Nucleus accumbens (tissue), 56 donors: ENCODE data around the gene RNF38.
"Not testable (repeated sequence)": the region's sequence is repeated elsewhere in the genome, so short reads cannot be mapped to it uniquely, and the experiment has no call there.

Experiments used
- DNase-seq, 56 donors: peaks; one replicate each; lab custom pipeline; 2025; lab: John Stamatoyannopoulos, UW

The RNF38 gene

DNA sequence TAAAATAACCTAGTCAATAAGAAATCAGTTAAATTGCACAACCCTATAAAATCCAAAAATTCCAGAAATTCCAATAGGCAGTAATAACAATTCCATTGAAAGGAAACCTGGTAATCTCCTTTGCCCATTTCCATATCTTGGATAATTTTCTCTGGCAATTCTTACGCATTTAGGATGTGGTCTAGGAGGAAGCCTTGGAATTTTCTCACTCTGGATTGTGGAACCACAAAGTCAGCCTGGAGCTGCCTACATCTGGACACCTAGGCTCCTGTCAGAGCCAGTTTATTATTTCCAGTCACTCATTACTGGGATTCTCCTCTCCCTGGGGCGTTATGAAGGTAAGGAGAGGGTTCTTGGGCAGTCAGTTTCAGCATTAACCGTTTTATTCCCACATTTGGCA is 101.5 kb downstream of the RNF38 start:
- DNase-seq = no peak

DNA sequence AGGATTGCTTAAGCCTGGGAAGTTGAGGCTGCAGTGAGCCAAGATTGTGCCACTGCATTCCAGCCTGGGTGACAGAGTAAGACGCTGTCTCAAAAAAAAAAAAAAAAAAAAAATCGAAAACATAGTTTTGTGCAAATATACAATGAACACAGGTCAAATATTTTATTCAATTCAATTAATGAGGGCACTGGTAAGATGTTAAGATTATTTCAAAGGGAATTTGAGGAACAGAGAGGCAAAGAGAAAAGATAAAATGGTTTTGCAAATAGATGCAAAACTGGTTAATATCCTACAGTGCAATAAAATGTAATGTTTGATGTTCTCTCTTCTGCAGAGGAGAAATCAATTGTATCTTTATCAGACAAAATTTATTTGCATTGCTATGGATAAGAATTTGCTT is 102.3 kb downstream of the RNF38 start:
- DNase-seq = no peak

DNA sequence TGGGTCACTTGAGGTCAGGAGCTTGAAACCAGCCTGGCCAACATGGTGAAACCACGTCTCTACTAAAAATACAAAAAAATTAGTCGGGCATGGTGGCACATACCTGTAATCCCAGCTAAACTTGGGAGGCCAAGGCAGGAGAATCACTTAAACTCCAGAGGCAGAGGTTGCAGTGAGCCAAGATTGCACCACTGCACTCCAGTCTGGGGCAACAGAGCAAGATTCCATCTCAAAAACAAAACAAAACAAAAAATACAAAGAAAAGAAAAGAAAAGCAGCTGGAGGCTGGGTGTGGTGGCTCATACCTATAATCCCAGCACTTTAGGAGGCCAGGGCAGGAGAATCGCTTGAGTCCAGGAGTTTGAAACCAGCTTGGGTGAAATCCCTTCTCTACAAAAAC is 105.1 kb downstream of the RNF38 start:
- not testable (repeated sequence) for DNase-seq

DNA sequence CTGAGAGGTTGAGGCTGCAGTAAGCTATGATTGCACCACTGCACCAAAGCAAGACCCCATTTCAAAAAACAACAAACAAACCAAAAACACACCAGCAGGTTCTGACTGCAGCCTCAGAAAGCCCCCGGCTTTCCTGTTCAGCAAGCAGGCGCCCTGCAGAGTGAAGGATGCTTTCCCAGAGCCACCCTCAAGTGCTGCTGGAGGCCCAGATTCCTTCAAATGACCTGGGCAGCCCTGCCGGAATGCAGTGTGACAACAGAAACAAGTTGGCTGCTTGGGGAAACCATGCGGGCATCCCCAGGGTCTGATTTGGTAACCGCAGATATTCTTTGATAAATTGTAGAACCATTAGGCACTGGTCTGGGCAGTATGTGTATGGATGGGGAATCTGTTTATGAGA is 106.2 kb downstream of the RNF38 start:
- DNase-seq = no peak

DNA sequence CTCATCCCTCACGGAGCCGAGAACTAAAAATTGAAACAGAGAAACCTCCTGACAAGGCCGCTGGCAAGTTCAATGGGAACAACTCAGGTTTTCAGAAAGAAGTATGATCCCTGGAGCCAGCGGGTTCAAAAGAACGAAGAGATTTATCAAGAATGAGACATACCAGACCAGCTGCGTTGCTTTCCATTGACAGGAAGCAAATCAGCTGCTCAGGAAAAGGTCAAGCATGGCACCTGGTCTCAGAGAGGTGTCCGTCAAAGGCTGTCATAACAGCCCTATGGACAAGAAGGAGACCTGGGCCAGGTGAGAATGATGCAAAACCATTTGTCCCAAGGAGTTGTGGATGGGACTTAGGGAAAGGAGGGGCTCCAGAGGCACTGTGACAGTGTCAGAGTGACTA is 106.9 kb downstream of the RNF38 start:
- DNase-seq = no peak

DNA sequence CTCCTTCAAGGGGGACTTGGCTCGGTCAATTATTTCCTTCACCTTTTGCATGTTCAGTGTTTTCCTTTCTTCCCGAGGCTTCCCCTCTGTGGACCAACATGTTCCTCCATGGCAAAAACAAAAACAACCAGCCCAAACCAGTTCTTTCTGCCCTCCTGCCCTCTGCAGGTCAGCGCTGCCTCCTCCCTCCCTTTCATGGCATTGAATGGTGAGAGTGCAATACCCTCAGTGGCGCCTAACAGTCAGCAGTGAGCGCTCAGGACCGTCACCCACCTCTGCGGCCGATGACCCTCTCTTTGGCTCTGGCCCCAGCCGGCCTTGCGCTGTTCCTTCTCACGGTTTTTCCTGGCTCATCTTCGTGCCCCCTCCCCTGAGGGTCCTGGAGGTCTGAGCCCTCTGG is 107.4 kb downstream of the RNF38 start:
- DNase-seq = no peak

DNA sequence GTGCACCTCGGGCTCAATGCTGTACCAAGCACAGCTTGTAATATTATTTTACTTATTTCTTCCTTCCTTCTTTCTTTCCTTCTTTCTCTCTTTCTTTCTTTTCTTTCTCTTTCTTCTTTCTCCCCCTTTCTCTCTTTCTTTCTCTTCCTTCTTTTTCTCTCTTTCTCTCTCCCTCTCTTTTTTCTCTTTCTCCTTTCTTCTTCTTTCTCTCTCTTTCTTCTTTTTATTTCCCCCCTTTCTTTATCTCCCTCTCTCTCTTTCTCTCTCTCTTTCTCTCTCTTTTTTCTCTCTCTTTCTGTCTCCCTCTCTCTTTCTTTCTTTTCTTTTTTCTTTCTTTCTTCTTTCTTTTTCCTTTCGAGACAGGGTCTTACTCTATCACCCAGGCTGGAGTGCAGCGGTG is 109.1 kb downstream of the RNF38 start:
- no peak for DNase-seq

DNA sequence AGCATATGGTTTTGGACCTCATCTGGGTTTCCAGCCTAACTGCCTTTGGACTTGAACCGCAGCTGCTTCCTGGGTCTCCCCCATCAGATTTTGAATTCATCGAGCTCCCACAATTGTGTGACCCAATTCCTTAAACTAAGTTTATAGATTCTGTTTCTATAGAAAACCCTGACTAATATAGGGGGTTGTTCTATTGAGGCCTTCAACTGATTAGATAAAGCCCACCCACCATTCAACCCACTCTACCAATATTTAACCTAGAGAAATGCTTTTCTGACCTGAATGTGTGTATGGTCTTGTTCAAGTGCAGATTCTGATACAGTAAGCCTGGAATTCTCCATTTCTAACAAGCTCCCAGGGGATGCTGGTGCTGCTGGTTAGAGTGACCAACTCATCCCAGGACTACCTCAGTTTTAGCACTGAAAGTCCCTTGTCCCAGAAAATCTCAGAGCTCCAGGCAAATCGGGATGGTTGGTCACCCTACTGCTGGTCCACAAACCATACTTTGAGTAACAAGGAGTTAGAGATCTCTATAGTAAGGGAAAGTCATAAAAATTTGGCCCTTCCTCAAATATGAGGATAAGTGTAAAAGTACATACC is 110.1 kb downstream of the RNF38 start:
- no peak for DNase-seq

DNA sequence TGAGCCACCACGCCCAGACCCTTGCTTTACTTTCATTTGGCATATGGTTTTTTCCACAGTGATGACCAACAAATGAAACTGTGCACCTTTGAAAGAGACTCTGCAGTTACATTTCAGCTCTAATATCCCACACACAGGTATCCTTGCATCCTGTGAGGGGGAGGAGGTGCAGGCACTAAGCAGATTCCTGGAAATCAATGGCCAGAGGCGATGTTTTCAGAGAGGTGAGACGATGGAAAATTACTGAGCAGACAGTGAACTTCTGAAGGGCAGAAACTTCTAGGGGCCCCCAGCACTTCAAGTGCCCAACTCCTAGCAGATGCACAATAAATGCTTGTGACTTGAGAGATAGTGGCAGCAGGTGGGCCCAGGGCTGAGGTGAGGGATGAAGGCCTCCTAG is 112.0 kb downstream of the RNF38 start:
- no peak for DNase-seq
